ENCODE measurements around the gene PALS1. TPM values are rescaled to one million over a fixed set of nuclear protein-coding genes. Genes with fewer than 3 reads are reported as not detected.

The PALS1 gene
- total RNA-seq, 2 experiments from 2014 or later: 5.1 to 5.5 TPM

Other genes with a start within 250 kb of the PALS1 start
- gene GARIN2, start 52.0 kb upstream of the PALS1 start, total RNA-seq: not detected
- gene ATP6V1D, start 118.4 kb downstream of the PALS1 start, total RNA-seq: 10 to 100 TPM; 36.5 to 43.6 TPM
- gene EIF2S1, start 118.9 kb downstream of the PALS1 start, total RNA-seq: 100 to 1,000 TPM; 136 to 150 TPM
- gene PLEK2, start 170.7 kb downstream of the PALS1 start, total RNA-seq: not detected
- gene TMEM229B, start 247.3 kb downstream of the PALS1 start, total RNA-seq: 1 to 10 TPM; 9.9 to 10.0 TPM